BJ (cell line): ENCODE measurements around the gene IQCN. TPM values are rescaled to one million over a fixed set of nuclear protein-coding genes. Genes with fewer than 3 reads are reported as not detected.

Experiments
- CTCF ChIA-PET: fragments of 350-600 bp; formaldehyde crosslinking; extraction: SDS; loops from one replicate; lab custom pipeline; 2021; ENCODE audit warnings: antibody characterized with exemption, inconsistent platforms; lab: Yijun Ruan, JAX
- POLR2A ChIA-PET: fragments of 300-600 bp; sonication (Branson Sonifier 250); formaldehyde crosslinking; extraction: SDS; loops from one replicate; lab custom pipeline; 2021; ENCODE audit warnings: antibody characterized with exemption; lab: Charles Lee
- DNase-seq: peaks from one replicate; pipeline ENCODE4 v3.0.0-alpha.2; 2011; ENCODE audit warnings: low read depth
- H3K27me3 ChIP-seq: 2 replicates; pipeline ENCODE4 v1.6.0; 2011; ENCODE audit warnings: low read length; ENCODE audit not compliant: control insufficient read depth, insufficient read depth
- H3K36me3 ChIP-seq: 2 replicates; pipeline ENCODE4 v1.5.1; 2011; ENCODE audit warnings: low read length; ENCODE audit not compliant: control insufficient read depth, insufficient read depth
- H3K4me3 ChIP-seq: 2 replicates; pipeline ENCODE4 v1.5.1; 2011; ENCODE audit warnings: low read depth, mild to moderate bottlenecking, control low read depth, low read length
- polyA plus RNA-seq: library from polyadenylated mRNA; depleted of rRNA; stranded (reverse); fragments of >200 nt; gene quantifications from 2 replicates; pipeline ENCODE4 v1.2.3, GENCODE V29; 2011
- TF ChIP-seq, protein P1 (sequence below): IDR thresholded peaks from 2 replicates; pipeline ENCODE4 v1.5.1; 2011; ENCODE audit warnings: low read depth, mild to moderate bottlenecking, control low read depth, inconsistent platforms, low read length, moderate library complexity; ENCODE audit not compliant: insufficient read depth

Gene IQCN
- polyA plus RNA-seq, 1 experiment: 1.5 TPM

DNA sequence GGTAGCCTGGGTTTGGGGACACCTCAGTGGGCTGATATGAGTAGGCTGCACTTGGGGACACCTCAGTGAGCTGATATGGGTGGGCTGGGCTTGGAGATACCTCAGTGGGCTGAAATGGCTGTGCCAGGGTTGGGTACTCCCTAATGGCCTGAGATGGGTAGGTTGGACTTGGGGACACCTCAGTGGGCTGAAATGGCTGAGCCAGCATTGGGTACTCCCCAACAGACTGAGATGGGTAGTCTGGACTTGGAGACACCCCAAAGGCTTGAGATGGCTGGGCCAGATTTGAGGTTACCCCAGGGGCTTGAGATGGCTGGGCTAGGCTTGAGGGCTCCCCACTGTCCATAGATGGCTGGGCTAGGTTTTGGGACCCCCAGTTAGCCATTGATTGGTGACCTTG, 12.1 kb downstream of the IQCN start:
- Histone ChIP-seq H3K4me3 (no peak overlapping the region), H3K36me3 (peaks cover 24% of the 10 kb centered on the region), H3K27me3 (no peaks in the 10 kb centered on the region)
- TF ChIP-seq, protein P1, sequence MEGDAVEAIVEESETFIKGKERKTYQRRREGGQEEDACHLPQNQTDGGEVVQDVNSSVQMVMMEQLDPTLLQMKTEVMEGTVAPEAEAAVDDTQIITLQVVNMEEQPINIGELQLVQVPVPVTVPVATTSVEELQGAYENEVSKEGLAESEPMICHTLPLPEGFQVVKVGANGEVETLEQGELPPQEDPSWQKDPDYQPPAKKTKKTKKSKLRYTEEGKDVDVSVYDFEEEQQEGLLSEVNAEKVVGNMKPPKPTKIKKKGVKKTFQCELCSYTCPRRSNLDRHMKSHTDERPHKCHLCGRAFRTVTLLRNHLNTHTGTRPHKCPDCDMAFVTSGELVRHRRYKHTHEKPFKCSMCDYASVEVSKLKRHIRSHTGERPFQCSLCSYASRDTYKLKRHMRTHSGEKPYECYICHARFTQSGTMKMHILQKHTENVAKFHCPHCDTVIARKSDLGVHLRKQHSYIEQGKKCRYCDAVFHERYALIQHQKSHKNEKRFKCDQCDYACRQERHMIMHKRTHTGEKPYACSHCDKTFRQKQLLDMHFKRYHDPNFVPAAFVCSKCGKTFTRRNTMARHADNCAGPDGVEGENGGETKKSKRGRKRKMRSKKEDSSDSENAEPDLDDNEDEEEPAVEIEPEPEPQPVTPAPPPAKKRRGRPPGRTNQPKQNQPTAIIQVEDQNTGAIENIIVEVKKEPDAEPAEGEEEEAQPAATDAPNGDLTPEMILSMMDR: no peak
- no peak for DNase-seq
- CTCF ChIA-PET: interaction anchor here (1.2 to 3.7 kb wide), 3 partner anchors 10 to 66 kb away, joined by 3 to 38 read pairs (median 5); no protein-coding TSS in a partner anchor
- POLR2A ChIA-PET: no interaction called here

DNA sequence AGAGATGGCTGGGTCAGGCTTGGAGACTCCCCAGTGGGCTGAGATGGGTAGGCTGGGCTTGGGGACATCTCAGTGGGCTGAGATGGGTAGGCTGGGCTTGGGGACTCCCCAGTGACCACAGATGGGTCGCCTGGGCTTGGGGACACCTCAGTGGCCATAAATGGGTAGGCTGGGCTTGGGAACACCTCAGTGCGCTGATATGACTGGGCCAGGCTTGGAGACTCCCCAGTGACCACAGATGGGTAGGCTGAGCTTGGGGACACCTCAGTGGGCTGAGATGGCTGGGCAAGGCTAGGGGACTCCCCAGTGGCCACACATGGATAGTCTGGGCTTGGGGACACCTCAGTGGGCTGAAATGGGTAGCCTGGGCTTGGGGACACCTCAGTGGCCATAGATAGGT, 12.8 kb downstream of the IQCN start:
- ChIA-PET POLR2A (no interaction called here), CTCF (interaction anchor here (3.7 kb wide), 1 partner anchor 9 kb away, joined by 38 read pairs; no protein-coding TSS in a partner anchor)
- DNase-seq: no peak
- TF ChIP-seq, protein P1: no peak
- Histone ChIP-seq H3K4me3 (no peak overlapping the region), H3K27me3 (no peaks in the 10 kb centered on the region), H3K36me3 (peaks cover 18% of the 10 kb centered on the region)

DNA sequence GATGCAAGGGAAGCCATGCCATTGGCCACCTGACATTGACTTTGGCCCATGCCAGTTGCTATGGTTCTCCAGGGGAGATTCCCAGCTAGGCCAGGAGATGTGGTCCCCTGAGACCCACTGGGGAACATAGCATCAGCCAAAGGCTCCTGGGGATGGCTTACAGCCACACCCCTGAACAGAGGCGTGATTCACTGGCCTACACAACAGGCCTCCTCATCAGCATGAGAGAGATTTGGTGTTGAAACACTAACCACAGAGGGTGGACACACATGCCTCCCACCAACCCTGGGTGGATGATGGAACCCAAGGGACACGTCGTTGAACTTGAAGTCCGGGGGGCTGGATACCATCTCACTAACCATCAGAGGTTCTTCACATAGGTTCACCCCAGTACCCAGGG, 14.4 kb downstream of the IQCN start:
- Histone ChIP-seq H3K4me3 (no peak overlapping the region), H3K36me3 (peaks cover 6% of the 10 kb centered on the region), H3K27me3 (no peaks in the 10 kb centered on the region)
- ChIA-PET POLR2A (no interaction called here), CTCF (interaction anchor here (0.9 to 3.7 kb wide), 3 partner anchors 7 to 69 kb away, joined by 3 to 38 read pairs (median 7); no protein-coding TSS in a partner anchor)
- TF ChIP-seq, protein P1: no peak
- DNase-seq: no peak

DNA sequence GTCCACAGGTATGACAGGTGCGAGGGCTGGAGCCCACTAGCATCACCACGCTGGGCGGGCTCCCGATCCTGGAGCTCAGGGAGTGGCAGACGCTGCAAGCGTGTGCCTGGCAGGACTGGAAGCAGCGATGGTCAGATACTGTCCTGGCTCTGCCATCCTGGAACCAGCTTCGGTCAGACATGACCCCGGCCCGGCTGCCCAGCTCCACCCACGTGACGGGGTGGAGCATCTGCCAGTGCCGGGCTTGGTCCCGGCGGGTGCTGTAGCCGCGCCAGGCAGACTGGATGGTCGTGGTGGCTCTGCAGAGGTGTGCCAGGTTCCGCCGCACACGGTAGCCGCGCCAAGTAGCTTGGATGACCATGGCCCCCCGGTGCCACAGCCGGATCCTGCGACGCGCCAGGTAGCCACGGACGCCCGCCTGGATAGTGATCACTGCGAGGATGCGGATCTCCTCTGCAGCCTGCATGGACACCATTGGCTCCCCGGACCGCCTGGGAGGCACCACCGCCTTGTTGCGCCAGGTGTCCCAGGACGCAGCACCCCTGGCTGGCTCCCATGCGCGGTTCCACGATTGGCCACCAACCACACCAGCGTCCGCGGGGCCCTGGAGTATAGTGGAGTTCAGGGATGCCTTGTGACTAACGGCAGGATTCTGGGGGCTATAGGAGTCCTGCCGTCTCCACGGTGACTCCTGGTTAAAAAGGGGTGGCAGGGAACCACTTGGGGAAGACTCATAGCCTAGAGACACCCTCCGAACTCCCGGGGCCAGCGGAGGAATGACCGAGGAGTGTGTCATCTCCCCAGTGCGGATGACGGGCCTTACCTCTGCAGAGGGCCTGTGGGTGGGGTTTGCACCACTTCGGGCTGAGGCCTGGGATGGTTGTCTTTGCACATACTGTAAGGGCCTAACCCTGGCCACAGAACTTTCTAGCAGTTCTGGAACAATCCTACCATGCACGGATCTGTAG, 16.5 kb downstream of the IQCN start:
- TF ChIP-seq, protein P1: no peak
- H3K4me3 ChIP-seq: no peak overlapping the region
- ChIA-PET POLR2A (no interaction called here), CTCF (interaction anchor here (0.8 to 1.3 kb wide), 4 partner anchors 65 to 118 kb away, joined by 3 to 4 read pairs (median 4); partner anchors contain the start of gene MPV17L2)
- DNase-seq: no peak
- H3K36me3 ChIP-seq: no peaks in the 10 kb centered on the region
- H3K27me3 ChIP-seq: peaks cover 5% of the 10 kb centered on the region
